SIG-M5 treated with dmso at 0.1 percent for 504 hours (cell line): ENCODE data around the gene HK2.

ENCODE experiments used
- DNase-seq: peaks from one replicate; lab custom pipeline; 2025; ENCODE audit not compliant: unreplicated experiment; lab: John Stamatoyannopoulos, UW

Gene HK2

GRCh38 chr2:74930811-74931486 lies 97.0 kb downstream of the HK2 start:
- no peak for DNase-seq

GRCh38 chr2:74931940-74932339 lies 98.0 kb downstream of the HK2 start:
- DNase-seq = no peak

GRCh38 chr2:74935975-74936391 lies 102.1 kb downstream of the HK2 start:
- DNase-seq = no peak

DNA sequence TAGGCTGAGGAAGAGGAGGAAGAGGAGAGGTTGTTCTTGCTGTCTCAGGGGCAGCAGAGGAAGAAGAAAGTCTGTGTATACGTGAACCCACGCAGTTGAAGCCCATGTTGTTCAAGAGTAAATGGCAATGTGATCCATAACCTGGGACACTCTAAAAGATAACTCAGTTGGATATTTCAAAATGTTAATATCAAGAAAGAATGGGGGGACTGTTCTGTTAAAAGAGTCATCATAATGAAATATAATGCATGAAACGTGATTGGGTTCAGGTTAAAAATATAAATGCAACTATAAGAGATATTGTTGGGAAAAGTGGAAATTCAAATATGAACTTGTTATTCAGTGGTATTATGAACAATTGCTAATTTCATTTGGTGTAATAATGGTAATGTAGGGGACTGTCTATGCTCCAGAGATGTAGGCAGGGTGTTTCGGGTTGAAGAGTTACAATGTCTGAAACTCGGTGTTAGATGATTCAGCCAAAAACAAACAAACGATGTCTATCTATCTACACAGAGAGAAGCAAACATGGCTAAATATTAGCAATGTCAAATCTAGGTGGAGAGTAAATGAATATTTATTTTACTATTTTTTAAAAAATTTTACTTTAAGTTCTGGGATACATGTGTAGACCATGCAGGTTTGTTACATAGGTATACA lies 103.4 kb downstream of the HK2 start:
- no peak for DNase-seq

DNA sequence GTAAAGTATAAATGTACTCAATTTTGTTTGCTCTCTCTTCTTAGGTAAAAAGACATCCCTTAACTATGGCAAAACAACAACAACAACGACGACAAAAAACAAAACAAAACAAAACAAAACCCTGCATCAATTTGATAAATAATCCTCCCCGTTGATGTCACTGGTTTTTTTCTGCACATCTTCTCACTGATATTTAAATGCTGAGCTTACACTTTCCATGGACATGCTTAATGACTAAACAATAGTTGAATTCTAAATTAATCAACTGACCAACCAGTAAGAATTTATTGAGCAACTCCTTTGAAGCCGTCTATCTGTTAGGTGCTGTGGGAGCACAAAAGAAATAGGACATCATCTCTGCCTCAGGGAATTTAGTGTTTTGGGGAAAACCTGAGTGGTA lies 104.3 kb downstream of the HK2 start:
- no peak for DNase-seq

- DNase-seq = no peak
Observed at GRCh38 chr2:74939919-74940812, 106.2 kb downstream of the HK2 start.

- no peak for DNase-seq
Observed at GRCh38 chr2:74941284-74941683, 107.4 kb downstream of the HK2 start.

- DNase-seq = no peak
Observed at GRCh38 chr2:74942263-74942662, 108.3 kb downstream of the HK2 start.
